AG08395 (cell line): ENCODE results near the gene AGA.

Experiments
- DNase-seq: peaks from one replicate; pipeline ENCODE4 v3.0.0; 2012; ENCODE audit warnings: mixed read lengths, low spot score

The AGA gene

DNA sequence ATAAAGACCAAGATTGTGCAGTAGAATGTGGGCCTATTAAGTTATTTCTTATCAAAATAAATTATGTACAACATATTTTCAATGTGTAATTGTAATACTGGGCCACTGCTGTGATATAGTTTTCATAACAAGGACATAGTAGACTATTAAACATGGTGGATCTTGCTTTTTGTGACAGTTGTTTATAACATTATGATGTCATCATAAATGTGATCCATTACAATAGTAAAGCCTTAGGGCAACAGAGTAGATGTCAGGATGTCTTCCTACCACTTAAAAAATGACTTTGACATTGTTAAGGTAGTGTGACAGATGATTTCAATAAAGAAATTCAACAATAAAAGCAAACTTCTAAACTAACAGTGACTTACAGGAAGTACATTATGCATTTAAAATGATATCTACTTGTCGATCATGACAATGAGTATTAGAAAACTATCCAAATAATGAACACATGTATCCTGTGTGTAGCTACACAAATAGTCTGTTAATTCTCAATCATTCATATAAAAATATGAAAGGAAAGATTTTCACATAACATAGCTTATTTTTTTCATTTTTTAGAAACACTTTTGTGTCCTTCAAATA lies 5.3 kb upstream of the AGA start:
- DNase-seq: no peak

- no peak for DNase-seq
Observed at GRCh38 chr4:177446586-177446985, 4.3 kb upstream of the AGA start.

DNA sequence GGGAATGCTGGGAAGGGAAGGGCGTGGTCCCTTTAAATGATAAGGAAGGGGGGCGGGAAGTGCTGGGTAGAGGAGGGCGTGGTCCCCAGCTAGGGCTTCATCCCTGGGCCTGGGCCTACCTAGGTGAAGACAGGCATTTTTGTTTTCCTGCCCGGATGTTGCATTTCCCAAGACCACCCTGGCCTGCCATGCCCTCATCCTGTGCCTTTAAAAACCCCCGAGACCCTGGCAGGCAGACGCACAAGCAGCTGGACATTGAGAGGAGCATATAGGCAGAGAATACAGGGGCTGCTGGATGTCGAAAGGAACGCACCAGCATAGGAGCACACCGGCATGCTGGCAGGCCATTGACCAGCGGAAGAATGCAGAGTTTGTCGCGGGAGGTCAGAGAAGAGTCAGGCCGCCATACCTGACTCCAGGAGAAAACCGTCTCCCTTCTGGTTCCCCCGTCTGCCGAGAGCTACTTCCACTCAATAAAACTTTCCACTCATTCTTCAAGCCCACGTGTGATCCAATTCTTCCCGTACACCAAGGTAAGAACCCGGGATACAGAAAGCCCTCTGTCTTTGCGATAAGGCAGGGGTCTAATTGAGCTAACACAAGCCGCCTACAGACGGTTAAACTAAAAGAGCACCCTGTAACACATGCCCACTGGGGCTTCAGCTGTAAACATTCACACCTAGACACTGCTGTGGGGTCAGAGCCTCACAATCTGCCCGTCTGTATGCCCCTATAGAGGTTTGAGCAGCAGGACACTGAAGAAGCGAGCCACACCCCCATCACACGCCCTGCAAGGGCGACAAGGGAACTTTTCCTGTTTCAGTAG lies 2.9 kb upstream of the AGA start:
- DNase-seq: no peak

DNA sequence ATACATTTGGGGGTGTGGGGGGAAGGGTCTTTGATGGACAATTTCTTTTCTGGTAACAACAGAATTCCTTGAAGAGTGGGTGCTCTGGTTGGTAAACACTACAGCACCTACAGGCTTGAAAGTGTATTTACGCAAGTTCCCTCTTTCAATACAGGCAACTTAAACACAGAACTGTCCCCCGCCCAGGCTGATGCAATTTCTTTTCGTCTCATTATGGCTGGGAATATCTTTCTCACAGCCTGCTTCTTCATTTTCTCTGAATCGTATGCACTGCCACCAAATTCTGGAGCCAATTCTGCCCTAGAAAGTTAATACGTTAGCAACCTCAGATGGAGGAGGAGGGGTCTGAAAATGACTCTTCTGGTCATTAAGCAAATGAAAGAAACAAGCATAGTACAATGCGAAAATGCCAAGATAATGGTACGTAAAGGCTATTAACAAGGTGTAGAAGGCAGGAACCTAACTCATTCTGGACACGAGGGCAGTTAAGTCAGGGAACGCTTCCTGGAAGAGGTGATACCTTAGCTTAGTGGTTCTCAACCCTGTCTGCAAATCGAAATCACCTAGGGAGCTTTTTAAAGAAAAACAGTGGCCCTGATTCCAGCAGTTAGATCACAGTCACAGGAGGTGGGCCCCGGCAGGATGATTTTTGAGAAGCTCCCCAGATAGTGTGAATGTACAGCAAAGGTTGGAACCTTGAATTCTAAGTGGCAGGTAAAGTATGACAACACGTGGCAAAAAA lies 1.0 kb downstream of the AGA start:
- DNase-seq: no peak

GRCh38 chr4:177436456-177436855 lies 5.8 kb downstream of the AGA start:
- DNase-seq: no peak

DNA sequence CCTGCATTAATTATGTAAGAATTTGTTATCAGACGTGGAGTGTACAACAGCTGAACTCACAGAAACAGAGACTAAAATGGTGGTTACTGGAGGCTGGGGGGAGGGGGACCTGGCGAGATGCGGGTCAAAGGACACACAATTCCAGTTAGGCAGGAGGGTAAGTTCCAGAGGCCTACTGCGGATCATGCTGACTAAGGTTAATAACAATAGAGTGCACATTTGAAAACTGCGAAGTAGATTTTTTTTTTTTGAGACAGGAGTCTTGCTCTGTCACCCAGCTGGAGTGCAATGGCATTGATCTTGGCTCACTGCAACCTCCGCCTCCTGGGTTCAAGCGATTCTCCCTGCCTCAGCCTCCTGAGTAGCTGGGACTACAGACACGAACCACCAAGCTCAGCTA lies 7.6 kb downstream of the AGA start:
- DNase-seq: no peak

GRCh38 chr4:177427192-177427591 lies 15.0 kb downstream of the AGA start:
- no peak for DNase-seq

DNA sequence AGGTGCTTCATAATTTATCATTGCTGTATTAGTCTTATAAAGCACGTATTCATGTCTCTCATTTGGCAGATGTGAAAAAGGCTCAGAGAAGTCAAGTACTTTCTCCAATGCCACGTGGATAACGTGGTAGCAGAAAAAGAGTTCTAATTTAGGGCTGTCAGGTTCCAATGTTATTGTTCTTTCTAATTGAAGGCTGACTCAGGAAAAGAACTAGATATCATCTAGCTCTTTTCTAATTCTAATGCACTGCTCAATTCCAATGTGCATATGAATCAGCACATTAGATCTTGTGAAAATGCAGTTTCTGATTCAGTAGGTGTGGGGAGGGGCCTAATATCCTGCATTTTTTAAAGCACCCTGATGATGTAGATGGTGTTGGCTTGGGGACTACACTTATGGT lies 22.8 kb downstream of the AGA start:
- no peak for DNase-seq

- no peak for DNase-seq
Observed at GRCh38 chr4:177413656-177414055, 28.6 kb downstream of the AGA start.

- DNase-seq: no peak
Observed at GRCh38 chr4:177413076-177413475, 29.2 kb downstream of the AGA start.

DNA sequence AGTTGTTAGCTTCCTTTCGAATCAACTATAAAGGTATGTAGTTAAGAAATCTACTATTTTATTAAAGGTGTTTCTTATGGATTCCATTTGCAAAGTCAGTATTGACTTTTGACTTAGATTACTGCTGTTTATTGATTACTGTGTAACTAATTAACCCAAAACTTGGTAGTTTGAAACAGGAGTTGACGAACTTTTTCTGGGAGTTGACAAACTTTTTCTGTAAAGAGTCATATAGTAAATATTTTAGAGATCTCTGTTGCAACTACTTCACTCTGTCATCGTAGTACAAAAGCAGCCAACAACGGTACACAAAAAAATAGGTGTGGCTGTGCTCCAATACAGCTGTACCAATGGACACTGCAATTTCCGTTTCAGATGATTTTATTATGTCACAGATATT lies 30.2 kb downstream of the AGA start:
- no peak for DNase-seq

DNA sequence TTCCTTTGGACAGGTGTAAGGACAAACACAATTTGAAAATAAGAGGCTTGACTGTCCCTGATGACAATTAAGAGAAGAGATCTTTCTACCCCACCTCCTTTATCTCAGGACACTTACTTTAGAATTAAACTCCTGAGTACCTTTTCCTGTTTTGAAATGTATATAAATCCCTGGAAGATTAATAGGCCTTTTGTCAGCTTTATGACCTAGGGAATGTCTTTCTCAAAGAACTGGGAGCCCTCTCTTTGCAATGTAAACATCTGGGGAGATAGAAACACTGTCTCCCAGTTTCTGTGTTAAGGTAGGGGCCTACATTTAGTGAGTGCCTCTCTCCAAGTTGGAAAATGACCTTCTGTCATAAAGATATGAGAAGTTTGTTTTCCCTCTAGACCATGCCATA lies 31.7 kb downstream of the AGA start:
- no peak for DNase-seq

DNA sequence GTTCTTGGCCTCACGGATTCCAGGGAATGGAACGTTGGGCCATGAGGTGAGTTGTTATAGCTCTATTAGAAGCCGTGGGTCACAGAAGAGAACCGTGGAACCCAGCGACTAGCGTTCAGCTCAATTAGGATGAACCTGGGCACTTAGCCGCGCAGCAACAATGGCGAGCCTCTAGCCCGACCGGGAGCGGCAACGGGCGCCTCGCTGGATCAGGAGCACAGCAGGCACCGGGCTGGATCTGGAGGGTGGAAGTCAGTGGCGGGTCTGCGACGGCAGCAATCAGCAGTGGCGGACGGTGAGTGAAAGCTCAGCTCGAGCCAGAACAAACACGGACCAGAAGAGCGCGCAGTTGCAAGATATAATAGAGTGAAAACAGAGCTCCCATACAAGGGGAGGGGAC lies 34.2 kb downstream of the AGA start:
- no peak for DNase-seq

GRCh38 chr4:177405508-177405907 lies 36.7 kb downstream of the AGA start:
- no peak for DNase-seq

- no peak for DNase-seq
Observed at GRCh38 chr4:177404986-177405385, 37.3 kb downstream of the AGA start.

GRCh38 chr4:177404342-177404741 lies 37.9 kb downstream of the AGA start:
- DNase-seq: no peak

DNA sequence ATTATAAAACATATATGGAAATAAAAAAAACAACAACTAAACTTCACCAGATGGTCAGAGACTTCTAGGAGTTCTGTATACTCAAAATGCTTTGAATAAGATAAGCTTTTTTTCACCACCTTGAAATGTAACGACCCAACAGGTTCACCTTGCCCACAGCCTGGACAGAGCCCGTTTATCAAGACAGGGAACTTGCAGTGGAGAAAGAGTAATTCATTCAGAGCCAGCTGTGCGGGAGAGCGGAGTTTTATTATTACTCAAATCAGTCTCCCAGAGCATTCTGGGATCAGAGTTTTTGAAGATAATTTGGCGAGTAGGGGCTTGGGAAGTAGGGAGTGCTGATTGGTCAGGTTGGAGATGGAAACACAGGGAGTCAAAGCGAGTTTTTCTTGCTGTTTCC lies 38.5 kb downstream of the AGA start:
- DNase-seq: no peak

GRCh38 chr4:177401658-177402273 lies 40.5 kb downstream of the AGA start:
- no peak for DNase-seq

DNA sequence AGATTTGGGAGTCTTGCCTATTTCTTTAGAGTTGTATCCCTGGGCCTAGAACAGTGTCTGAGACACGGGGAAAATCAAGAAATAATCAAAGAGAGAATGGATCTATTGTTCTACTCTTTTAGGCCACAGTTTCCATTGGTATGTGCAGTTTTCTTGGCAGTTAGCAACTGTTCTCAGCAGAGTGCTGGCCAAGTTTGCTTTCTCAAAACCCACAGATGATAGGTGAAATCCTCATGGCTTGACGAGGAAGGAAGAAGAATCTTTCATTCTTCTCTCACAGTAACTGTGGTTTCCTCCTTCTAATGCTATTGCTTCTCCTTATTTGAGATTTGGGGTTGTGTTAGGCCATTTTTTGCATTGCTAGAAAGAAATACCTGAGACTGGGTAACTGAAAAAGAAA lies 42.2 kb downstream of the AGA start:
- no peak for DNase-seq

GRCh38 chr4:177396352-177396751 lies 45.9 kb downstream of the AGA start:
- no peak for DNase-seq

DNA sequence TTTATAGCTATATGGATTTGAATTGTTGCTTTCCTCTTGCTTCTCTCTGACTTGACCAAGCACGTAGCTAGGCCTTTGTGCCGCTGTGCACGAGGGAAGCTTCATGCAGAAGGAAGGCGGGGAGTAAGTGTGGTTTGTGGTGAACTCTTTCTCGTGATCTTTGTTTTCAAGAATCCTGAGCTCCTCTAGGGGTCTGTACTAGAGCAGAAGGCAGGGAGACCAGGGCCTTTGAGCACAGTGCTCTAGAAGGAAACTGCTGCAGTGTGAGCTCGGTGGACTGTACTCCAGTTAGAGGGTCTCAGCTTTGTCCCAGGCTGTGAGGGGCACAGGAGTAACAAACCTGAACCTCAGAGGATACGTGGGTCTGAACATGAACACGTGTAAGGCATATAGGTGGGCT lies 49.0 kb downstream of the AGA start:
- DNase-seq: no peak

- no peak for DNase-seq
Observed at GRCh38 chr4:177391953-177392352, 50.3 kb downstream of the AGA start.

DNA sequence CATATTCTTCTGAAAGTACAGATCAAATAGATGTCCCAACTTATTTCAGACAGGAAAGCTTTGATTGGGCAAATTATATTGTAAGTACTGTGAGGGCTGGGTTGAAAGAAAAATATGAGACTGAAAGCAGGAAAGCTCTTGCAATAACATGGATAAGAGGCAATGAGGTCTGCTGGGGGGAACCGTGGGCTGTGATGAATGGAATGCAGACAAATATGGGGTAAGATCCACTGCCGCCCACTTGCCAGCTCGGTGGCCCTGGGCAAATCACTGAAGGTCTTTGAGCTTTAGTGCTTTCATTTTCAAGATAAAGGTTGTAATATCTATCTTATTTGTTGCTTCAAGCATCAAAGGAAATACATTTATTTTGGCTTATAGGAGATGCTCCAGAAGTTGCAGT lies 51.0 kb downstream of the AGA start:
- no peak for DNase-seq
